Thymus (tissue), 11 donors: Measurements from ENCODE around the gene TNPO1. TPM values are rescaled to one million over a fixed set of nuclear protein-coding genes. Genes with fewer than 3 reads are reported as not detected.

Experiments used
- DNase-seq, 9 donors: peaks; one replicate each; pipeline ENCODE4 v3.0.0-alpha.2; 2013; ENCODE audit warnings: low spot score in 9 of 9, low read depth in 6 of 9, missing footprints in 1 of 9
- H3K27ac ChIP-seq, 2 donors: one replicate each; pipeline ENCODE4 v1.5.1; 2013; ENCODE audit warnings: control low read depth in 1 of 2, low read depth in 1 of 2, low read length in 1 of 2, mild to moderate bottlenecking in 1 of 2, moderate library complexity in 1 of 2
- H3K27me3 ChIP-seq, 2 donors: one replicate each; pipeline ENCODE4 v1.5.1; 2013; ENCODE audit warnings: low read length in 1 of 2; ENCODE audit not compliant: control insufficient read depth in 2 of 2, insufficient read depth in 1 of 2
- H3K36me3 ChIP-seq, 2 donors: one replicate each; pipeline ENCODE4 v1.5.1; 2013; ENCODE audit warnings: low read length in 1 of 2, mild to moderate bottlenecking in 1 of 2, moderate library complexity in 1 of 2; ENCODE audit not compliant: control insufficient read depth in 2 of 2, insufficient read depth in 2 of 2
- H3K4me1 ChIP-seq, 2 donors: one replicate each; pipeline ENCODE4 v1.5.1; 2013; ENCODE audit warnings: low read length in 2 of 2; ENCODE audit not compliant: control insufficient read depth in 2 of 2, insufficient read depth in 2 of 2
- H3K4me3 ChIP-seq, 2 donors: one replicate each; pipeline ENCODE4 v1.5.1; 2013; ENCODE audit warnings: low read length in 2 of 2, control low read depth in 1 of 2, mild to moderate bottlenecking in 1 of 2
- H3K9me3 ChIP-seq, 2 donors: one replicate each; pipeline ENCODE4 v1.5.1; 2013; ENCODE audit warnings: low read length in 1 of 2, mild to moderate bottlenecking in 1 of 2; ENCODE audit not compliant: control insufficient read depth in 2 of 2, insufficient read depth in 1 of 2
- WGBS: extraction: QIAGEN DNeasy Blood & Tissue Kit; methylation state at CpG from one replicate; pipeline ENCODE4 v1.1.7; 2013; 5-methylcytosine and 5-hydroxymethylcytosine counted together
- polyA plus RNA-seq: library from polyadenylated mRNA; stranded (reverse); fragments of 200-250 nt; gene quantifications from one replicate; pipeline ENCODE4 v1.2.3, GENCODE V29; 2013
- total RNA-seq: library from RNA; stranded (reverse); fragments of 120-200 nt; gene quantifications from one replicate; pipeline ENCODE4 v1.2.4, GENCODE V29; 2013
- donor health status: healthy.

Gene TNPO1
- total and polyA plus RNA-seq, 2 donors = 14.6 to 78.5 TPM

- H3K4me1 ChIP-seq = peaks cover 7 to 10% of the 10 kb centered on the region in 2 donors
- 95% methylated on average over 1 of the region's 1 CpG for WGBS
These were observed 140.9 kb downstream of the TNPO1 start for GRCh38 chr5:72957337-72957736.

DNA sequence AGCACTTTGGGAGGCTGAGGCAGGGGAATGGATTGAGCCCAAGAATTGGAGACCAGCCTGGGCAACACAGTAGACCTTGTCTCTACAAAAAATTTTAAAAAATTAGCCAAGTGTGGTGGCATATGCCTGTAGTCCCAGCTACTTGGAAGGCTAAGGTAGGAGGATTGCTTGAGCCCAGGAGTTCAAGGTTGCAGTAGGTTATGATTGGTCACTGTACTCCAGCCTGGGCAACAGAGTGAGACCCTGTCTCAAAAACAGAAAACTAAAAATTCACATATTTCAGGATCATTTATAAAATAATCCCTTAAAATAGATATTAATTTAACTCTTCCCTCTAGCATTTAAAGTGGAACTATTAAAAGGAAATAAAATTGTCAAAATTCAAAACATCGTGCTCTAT, 142.8 kb downstream of the TNPO1 start:
- DNase-seq = no peak
- WGBS = 99% methylated on average over 1 of the region's 1 CpG
- H3K4me1 ChIP-seq = peaks cover 7 to 10% of the 10 kb centered on the region in 2 donors

More at GRCh38 chr5:72957337-72957736, 140.9 kb downstream of the TNPO1 start:
- Histone ChIP-seq H3K27me3 (peaks cover 32 to 59% of the 10 kb centered on the region in 2 donors), H3K36me3 (no peaks in the 10 kb centered on the region), H3K4me3 (no peak overlapping the region), H3K27ac (no peak overlapping the region), H3K9me3 (no peaks in the 10 kb centered on the region)
- no peak for DNase-seq

More for the DNA sequence above, 142.8 kb downstream of the TNPO1 start:
- Histone ChIP-seq H3K9me3 (no peaks in the 10 kb centered on the region), H3K27me3 (peaks cover 29 to 50% of the 10 kb centered on the region in 2 donors), H3K36me3 (no peaks in the 10 kb centered on the region), H3K4me3 (no peak overlapping the region), H3K27ac (no peak overlapping the region)

Other genes starting within 250 kb of the TNPO1 start
- 7.7 TPM for gene FCHO2, start 139.4 kb downstream of the TNPO1 start, total RNA-seq
- gene FCHO2, start 139.4 kb downstream of the TNPO1 start, polyA plus RNA-seq = 17.8 TPM